HG02884 (cell line): ENCODE results near the gene MFN2.
"Not testable (repeated sequence)": the region's sequence is repeated elsewhere in the genome, so short reads cannot be mapped to it uniquely, and the experiment has no call there.

Source experiments
- ATAC-seq: cut with Tn5 transposase; IDR thresholded peaks from one replicate; pipeline ENCODE4 v1.9.1; 2021; ENCODE audit warnings: mild to moderate bottlenecking, moderate library complexity; ENCODE audit not compliant: unreplicated experiment

MFN2 gene

DNA sequence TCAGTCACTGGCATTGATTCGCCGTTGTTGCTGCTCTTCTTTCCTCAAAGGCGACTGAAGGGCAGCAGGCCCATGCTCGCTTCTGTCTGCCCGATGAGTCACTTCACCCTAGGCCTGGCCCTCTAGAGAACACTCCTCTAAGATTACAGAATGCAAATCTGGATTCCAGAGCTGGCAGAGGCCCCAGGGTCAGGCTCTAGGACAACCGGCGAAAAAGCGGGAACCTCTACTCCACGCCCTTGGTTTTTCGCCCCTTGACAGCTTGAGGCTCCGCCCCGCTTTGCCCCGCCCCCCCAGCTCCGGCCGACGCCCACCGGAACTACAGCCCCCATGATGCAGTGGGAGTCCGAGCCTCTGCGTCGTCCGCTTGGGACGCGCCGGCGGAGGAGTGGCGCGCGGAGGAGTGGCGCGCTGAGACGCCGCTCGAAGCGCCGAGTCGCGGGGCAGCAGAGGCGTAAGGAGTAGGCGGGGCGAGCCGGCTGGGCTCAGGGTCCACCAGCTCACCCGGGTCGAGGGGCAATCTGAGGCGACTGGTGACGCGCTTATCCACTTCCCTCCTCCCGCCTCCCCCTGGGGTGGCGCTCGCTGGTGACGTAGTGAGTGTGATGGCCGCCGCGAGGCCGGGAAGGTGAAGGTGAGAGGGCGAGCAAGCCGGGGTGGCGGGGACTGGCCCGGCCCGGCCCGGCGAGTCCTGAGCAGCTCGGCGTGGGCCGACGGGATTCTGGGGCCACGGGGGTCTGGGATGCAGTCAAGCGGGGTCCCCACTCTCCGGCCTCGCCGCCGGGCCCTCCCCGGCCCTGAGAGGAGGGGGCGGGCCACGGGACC is at the start of gene MFN2:
Gene MFN2, plus strand, starts transcription at position 594 of the 825 bp plus-strand sequence. CDS start 8,725 bp downstream, outside the sequence.
- peak; percentile 79 for ATAC-seq

- ATAC-seq, result no peak
Measured at GRCh38 chr1:11930571-11931445, 49.4 kb upstream of the MFN2 start.

GRCh38 chr1:11931845-11932244 is 48.4 kb upstream of the MFN2 start:
- no peak for ATAC-seq

GRCh38 chr1:11934302-11935056 is 45.8 kb upstream of the MFN2 start, which contains the start of gene PLOD1:
TSS of gene PLOD1 (plus strand) at chr1:11934717. CDS start at chr1:11934780, 63 bp downstream.
- peak; percentile 92 for ATAC-seq

GRCh38 chr1:11935057-11935412 is 45.2 kb upstream of the MFN2 start:
- no peak for ATAC-seq

DNA sequence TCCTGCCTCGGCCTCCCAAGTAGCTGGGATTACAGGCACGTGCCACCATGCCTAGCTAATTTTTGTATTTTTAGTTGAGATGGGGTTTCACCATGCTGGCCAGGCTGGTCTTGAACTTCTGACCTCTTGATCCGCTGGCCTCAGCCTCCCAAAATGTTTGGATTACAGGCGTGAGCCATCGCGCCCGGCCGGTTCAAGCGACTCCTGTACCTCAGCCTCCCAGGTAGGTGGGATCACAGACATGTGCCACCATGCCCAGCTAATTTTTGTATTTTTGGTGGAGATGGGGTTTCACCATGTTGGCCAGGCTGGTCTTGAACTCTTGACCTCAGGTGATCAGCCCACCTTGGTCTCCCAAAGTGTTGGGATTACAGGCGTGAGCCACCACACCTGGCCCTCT is 44.5 kb upstream of the MFN2 start:
- not testable (repeated sequence) for ATAC-seq

GRCh38 chr1:11938722-11939526 is 41.3 kb upstream of the MFN2 start:
- no peak for ATAC-seq

- ATAC-seq, result not testable (repeated sequence)
Measured at GRCh38 chr1:11939794-11940193, 40.5 kb upstream of the MFN2 start.

- ATAC-seq, result no peak
Measured at GRCh38 chr1:11940260-11940921, 39.9 kb upstream of the MFN2 start.

- no peak for ATAC-seq
Measured at GRCh38 chr1:11942280-11942679, 38.0 kb upstream of the MFN2 start.

DNA sequence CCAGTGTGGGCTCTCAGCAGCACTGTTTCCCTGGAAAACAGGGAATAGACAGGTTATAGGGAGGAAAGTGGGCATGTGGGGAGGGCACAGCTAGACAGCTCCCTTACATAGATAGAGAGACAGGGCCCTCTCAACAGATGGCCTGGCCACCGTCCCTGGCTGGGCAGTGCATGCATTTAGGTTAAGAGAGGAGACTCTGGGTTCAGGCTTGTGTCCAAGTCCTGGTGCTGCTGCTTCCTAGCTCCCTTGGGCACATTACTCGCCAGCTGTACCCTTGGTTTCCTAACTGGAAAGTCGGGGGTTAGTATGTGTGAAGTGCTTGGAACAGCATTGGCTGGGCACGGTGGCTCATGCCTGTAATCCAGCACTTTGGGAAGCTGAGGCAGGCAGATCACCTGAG is 36.6 kb upstream of the MFN2 start:
- no peak for ATAC-seq

DNA sequence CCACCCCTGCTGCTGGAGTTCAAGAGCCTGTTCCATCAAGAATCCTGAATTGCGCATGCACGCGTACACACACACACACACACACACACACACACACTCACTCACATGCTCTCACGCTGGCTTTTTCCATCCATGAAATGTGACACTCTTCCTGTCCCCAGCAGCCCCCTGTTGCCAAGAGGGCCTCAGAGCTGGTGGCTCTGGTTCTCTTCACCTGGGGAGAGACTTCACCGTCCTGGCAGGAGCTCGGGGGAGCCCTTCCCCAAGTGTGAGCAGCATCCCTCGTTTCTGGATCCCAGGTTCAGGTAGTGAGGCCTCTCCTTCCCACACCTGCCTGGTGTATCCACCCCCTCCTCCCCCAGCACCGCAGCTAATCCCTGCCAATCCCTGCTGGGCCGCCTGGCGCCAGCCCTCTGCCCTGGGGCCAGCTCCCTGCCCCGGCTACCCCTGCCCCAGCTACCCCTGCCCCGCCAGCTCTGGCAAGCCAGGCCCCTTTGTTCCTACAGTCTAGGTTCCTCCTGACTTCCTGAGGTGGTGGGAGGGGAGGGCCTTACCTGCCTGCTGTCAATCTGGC is 35.8 kb upstream of the MFN2 start:
- ATAC-seq, result no peak

DNA sequence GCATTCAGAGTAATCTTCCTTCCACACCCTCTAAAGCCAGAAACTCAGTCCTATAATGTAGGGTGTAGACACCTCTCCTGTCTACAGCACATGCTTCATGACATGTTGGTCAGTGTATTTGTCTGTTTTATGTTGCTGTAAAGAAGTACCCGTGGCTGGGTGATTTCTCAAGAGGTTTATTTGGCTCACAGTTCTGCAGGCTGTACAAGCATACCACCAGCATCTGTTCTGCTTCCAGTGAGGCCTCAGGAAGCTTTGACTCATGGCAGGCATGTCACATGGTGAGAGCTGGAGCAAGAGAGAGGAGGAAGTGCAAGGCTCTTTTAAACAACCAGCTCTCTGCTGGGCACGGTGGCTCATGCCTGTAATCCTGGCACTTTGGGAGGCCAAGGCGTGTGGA is 33.6 kb upstream of the MFN2 start:
- no peak for ATAC-seq

GRCh38 chr1:11948822-11949458 is 31.3 kb upstream of the MFN2 start:
- no peak for ATAC-seq

- no peak for ATAC-seq
Measured at GRCh38 chr1:11951901-11952300, 28.3 kb upstream of the MFN2 start.

- no peak for ATAC-seq
Measured at GRCh38 chr1:11952455-11953109, 27.7 kb upstream of the MFN2 start.

DNA sequence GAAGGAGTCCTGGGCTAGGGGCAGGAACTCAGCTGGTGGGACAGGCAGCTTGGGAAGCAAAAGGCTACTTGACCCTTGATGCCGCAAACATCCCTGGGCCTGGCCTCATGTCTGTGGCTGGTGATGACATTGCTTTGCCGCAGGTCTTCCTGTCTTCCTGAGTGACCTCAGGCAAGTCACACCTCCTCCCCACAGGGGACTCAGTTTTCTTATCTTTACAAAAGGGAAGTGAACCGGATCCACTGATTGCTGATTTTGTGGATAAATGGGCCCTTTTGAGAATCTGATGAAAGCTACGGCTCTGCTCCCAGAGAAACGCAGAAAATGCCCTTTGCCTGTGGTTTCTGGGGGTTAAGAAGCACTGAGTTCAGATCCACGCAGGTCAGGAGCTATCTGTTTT is 25.0 kb upstream of the MFN2 start:
- no peak for ATAC-seq

DNA sequence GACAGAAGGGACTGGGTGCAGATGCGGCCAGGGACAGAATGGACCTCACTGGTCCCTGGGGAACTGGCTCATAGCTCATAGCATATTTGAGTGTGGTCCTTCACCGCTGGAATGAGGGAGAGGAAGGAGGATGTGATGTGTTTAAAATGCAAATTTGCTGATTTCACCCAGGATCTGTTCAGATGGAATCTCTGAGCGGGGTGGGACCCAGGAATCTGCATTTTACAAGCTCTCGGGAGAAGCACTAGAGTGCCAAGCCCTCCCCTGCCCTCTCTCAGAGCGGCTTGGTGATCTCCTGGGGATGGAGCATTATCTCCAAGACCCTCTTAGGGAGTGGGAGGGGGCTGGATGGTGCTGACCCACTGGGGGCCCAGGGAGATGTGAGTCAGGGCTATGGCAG is 22.8 kb upstream of the MFN2 start:
- ATAC-seq, result no peak
